HCT116 (cell line): Measurements from ENCODE around the gene ADCY2. TPM values are rescaled to one million over a fixed set of nuclear protein-coding genes. Genes with fewer than 3 reads are reported as not detected.

Experiments
- ATAC-seq: fragments of 200-7000 bp; cut with Tn5 transposase; 2 replicates; pipeline ENCODE4 v1.9.1; 2020; ENCODE audit warnings: mild to moderate bottlenecking, moderate library complexity
- BruUV-seq: library from RNA; stranded (reverse); fragments of 400-500 nt; replicated peaks from 2 replicates; lab custom pipeline; 2021; lab: Mats Ljungman, UMichigan
- CTCF ChIA-PET: fragments of 300-600 bp; sonication (Branson Sonifier 250); formaldehyde crosslinking; loops from one replicate; lab custom pipeline; 2021; ENCODE audit warnings: antibody characterized with exemption; lab: Charles Lee
- POLR2A ChIA-PET: fragments of 300-600, 350-600 bp; sonication (Branson Sonifier 250); formaldehyde crosslinking; loops from one replicate; lab custom pipeline; 2021; ENCODE audit warnings: antibody characterized with exemption; lab: Charles Lee
- RAD21 ChIA-PET, 2 experiments: fragments of 300-600 bp; sonication (Branson Sonifier 250); formaldehyde crosslinking; loops; one replicate each; lab custom pipeline; 2023; ENCODE audit warnings: low total read pairs in 2 of 2; ENCODE audit not compliant: uncharacterized antibody in 2 of 2, unreplicated experiment in 2 of 2, low non-redundant PET in 1 of 2; lab: Charles Lee
- DNase-seq: peaks from one replicate; pipeline ENCODE4 v3.0.0-alpha.2; 2010; ENCODE audit warnings: low read depth, low spot score
- H2AFZ ChIP-seq: fragments of 200-600 bp; shearing (Covaris generic), sonication (generic); 2 replicates; pipeline ENCODE4 v1.6.1; 2017; ENCODE audit warnings: low read depth, mixed run types, mixed read lengths, antibody characterized with exemption, low read length; ENCODE audit not compliant: poor library complexity, severe bottlenecking
- H3K27ac ChIP-seq: 2 replicates; pipeline ENCODE4 v1.5.1; 2012; ENCODE audit warnings: low read depth, low read length
- H3K27me3 ChIP-seq: fragments of 200-600 bp; sonication (generic); 2 replicates; pipeline ENCODE4 v1.6.1; 2016; ENCODE audit warnings: mixed run types, low read length, mixed read lengths; ENCODE audit not compliant: insufficient read depth
- H3K36me3 ChIP-seq, 2 experiments: fragments of 200-500 bp in 1 of 2; fragments of 200-600 bp in 1 of 2; sonication (Bioruptor generic) in 1 of 2; sonication (generic) in 1 of 2; 2 replicates each; pipeline versions ENCODE4 v1.5.1 to v1.6.1; 2014 to 2016; ENCODE audit warnings: low read length in 2 of 2, inconsistent platforms in 1 of 2, mixed read lengths in 1 of 2, mixed run types in 1 of 2; ENCODE audit not compliant: insufficient read depth in 2 of 2, control insufficient read depth in 1 of 2
- H3K4me1 ChIP-seq, 2 experiments: fragments of 200-600 bp in 1 of 2; sonication (generic) in 1 of 2; 2 replicates each; pipeline versions ENCODE4 v1.5.1 to v1.6.1; 2012 to 2017; ENCODE audit warnings: low read length in 2 of 2, inconsistent platforms in 1 of 2, mild to moderate bottlenecking in 1 of 2, mixed read lengths in 1 of 2, mixed run types in 1 of 2, moderate library complexity in 1 of 2; ENCODE audit not compliant: insufficient read depth in 2 of 2, control insufficient read depth in 1 of 2
- H3K4me2 ChIP-seq: fragments of 200-600 bp; sonication (generic); 2 replicates; pipeline ENCODE4 v1.6.1; 2017; ENCODE audit warnings: mixed run types, low read length, mixed read lengths
- H3K4me3 ChIP-seq, 2 experiments: fragments of 200-600 bp in 1 of 2; sonication (generic) in 1 of 2; replicated peaks in 1 of 2; 2 replicates each; pipeline ENCODE4 v1.5.1; 2011 to 2016; ENCODE audit warnings: low read length in 2 of 2, control low read depth in 1 of 2, low read depth in 1 of 2, mild to moderate bottlenecking in 1 of 2, mixed read lengths in 1 of 2, mixed run types in 1 of 2
- H3K79me2 ChIP-seq: fragments of 200-600 bp; sonication (generic); 2 replicates; pipeline ENCODE4 v1.6.1; 2017; ENCODE audit warnings: mild to moderate bottlenecking, mixed run types, low read length, moderate library complexity, mixed read lengths; ENCODE audit not compliant: insufficient read depth
- H3K9ac ChIP-seq: fragments of 200-600 bp; sonication (generic); 2 replicates; pipeline ENCODE4 v1.6.1; 2016; ENCODE audit warnings: low read length, mixed read lengths
- H3K9me2 ChIP-seq: fragments of 200-600 bp; sonication (generic), shearing (Covaris generic); 2 replicates; pipeline ENCODE4 v1.6.1; 2017; ENCODE audit warnings: mixed run types, mild to moderate bottlenecking, moderate library complexity; ENCODE audit not compliant: insufficient read depth
- H3K9me3 ChIP-seq, 2 experiments: fragments of 200-500 bp in 1 of 2; fragments of 200-600 bp in 1 of 2; sonication (Bioruptor generic) in 1 of 2; sonication (generic) in 1 of 2; 2 replicates each; pipeline ENCODE4 v1.6.1; 2014 to 2017; ENCODE audit warnings: low read length in 2 of 2, mixed read lengths in 2 of 2, inconsistent platforms in 1 of 2, low read depth in 1 of 2, mild to moderate bottlenecking in 1 of 2, mixed run types in 1 of 2, moderate library complexity in 1 of 2; ENCODE audit not compliant: control insufficient read depth in 1 of 2, insufficient read depth in 1 of 2
- H4K20me1 ChIP-seq: fragments of 200-600 bp; sonication (generic), shearing (Covaris generic); 2 replicates; pipeline ENCODE4 v1.6.1; 2017; ENCODE audit warnings: mixed run types, mild to moderate bottlenecking, moderate library complexity; ENCODE audit not compliant: insufficient read depth
- ATF3 ChIP-seq: IDR thresholded peaks from 2 replicates; pipeline ENCODE4 v1.6.1; 2012
- CBX3 ChIP-seq: IDR thresholded peaks from 2 replicates; pipeline ENCODE4 v1.6.1; 2012; ENCODE audit warnings: low read depth
- CEBPB ChIP-seq: IDR thresholded peaks from 2 replicates; pipeline ENCODE4 v1.6.1; 2012; ENCODE audit warnings: low read depth
- CTCF ChIP-seq, 3 experiments: fragments of 200-600 bp in 1 of 3; sonication (generic) in 1 of 3; IDR thresholded peaks in 2 of 3; conservative IDR thresholded peaks in 1 of 3; 2 replicates each; pipeline ENCODE4 v1.5.1; 2012 to 2017; ENCODE audit warnings: low read depth in 2 of 3, low read length in 2 of 3, antibody characterized with exemption in 1 of 3, borderline replicate concordance in 1 of 3, control low read depth in 1 of 3, mild to moderate bottlenecking in 1 of 3, mixed read lengths in 1 of 3, mixed run types in 1 of 3, moderate library complexity in 1 of 3; ENCODE audit not compliant: insufficient read depth in 1 of 3
- EZH2 ChIP-seq: fragments of 200-600 bp; sonication (generic); IDR thresholded peaks from 2 replicates; pipeline ENCODE4 v1.6.1; 2017; ENCODE audit warnings: antibody characterized with exemption, mixed run types
- EZH2phosphoT487 ChIP-seq: fragments of 200-600 bp; IDR thresholded peaks from 2 replicates; pipeline ENCODE4 v1.6.1; 2018; ENCODE audit warnings: antibody characterized with exemption, borderline replicate concordance
- FOSL1 ChIP-seq: IDR thresholded peaks from 2 replicates; pipeline ENCODE4 v1.6.1; 2012; ENCODE audit warnings: low read depth
- JUND ChIP-seq: IDR thresholded peaks from 2 replicates; pipeline ENCODE4 v1.6.1; 2012
- POLR2AphosphoS5 ChIP-seq: IDR thresholded peaks from 2 replicates; pipeline ENCODE4 v1.6.1; 2011; ENCODE audit warnings: mild to moderate bottlenecking, low read depth, low read length, moderate library complexity
- RAD21 ChIP-seq: IDR thresholded peaks from 2 replicates; pipeline ENCODE4 v1.6.1; 2012; ENCODE audit warnings: low read depth, mild to moderate bottlenecking
- REST ChIP-seq: IDR thresholded peaks from 2 replicates; pipeline ENCODE4 v1.6.1; 2012; ENCODE audit warnings: low read depth
- SIN3A ChIP-seq: IDR thresholded peaks from 2 replicates; pipeline ENCODE4 v1.6.1; 2012; ENCODE audit warnings: low read depth
- SP1 ChIP-seq: IDR thresholded peaks from 2 replicates; pipeline ENCODE4 v1.6.1; 2012; ENCODE audit warnings: low read depth
- SRF ChIP-seq: IDR thresholded peaks from 2 replicates; pipeline ENCODE4 v1.6.1; 2012; ENCODE audit warnings: low read depth
- TCF7L2 ChIP-seq: IDR thresholded peaks from 2 replicates; pipeline ENCODE4 v1.7.0; 2011; ENCODE audit warnings: borderline replicate concordance, inconsistent platforms; ENCODE audit not compliant: insufficient read depth, insufficient read length; ENCODE audit errors: extremely low read depth
- YY1 ChIP-seq: IDR thresholded peaks from 2 replicates; pipeline ENCODE4 v1.6.1; 2011; ENCODE audit warnings: low read length, low read depth, moderate library complexity, mild to moderate bottlenecking; ENCODE audit not compliant: insufficient replicate concordance; ENCODE audit errors: extremely low read depth
- ZBTB33 ChIP-seq: IDR thresholded peaks from 2 replicates; pipeline ENCODE4 v1.6.1; 2011; ENCODE audit warnings: mild to moderate bottlenecking, low read length, moderate library complexity; ENCODE audit not compliant: insufficient replicate concordance; ENCODE audit errors: extremely low read depth
- ZFX ChIP-seq: fragments of 450-650 bp; IDR thresholded peaks from 2 replicates; pipeline ENCODE4 v1.6.1; 2017
- ZNF274 ChIP-seq: fragments of 200-500 bp; sonication (Bioruptor generic); IDR thresholded peaks from 2 replicates; pipeline ENCODE4 v1.6.1; 2014; ENCODE audit warnings: mild to moderate bottlenecking, low read depth, low read length, inconsistent platforms
- intact Hi-C: fragments of 100-400 bp; cut with micrococcal nuclease; formaldehyde crosslinking; loops from 2 replicates; pipeline ENCODE4 v1.10.0; 2022
- total RNA-seq: library from RNA; stranded (reverse); gene quantifications from one replicate; pipeline ENCODE4 v1.2.1, GENCODE V29; 2021; ENCODE audit not compliant: unreplicated experiment

Gene ADCY2
- total RNA-seq, 1 experiment from 2014 or later = 0.15 TPM

- ATAC-seq (no peak), DNase-seq (no peak)
- no TSS peak for BruUV-seq
- RAD21 ChIA-PET = no interaction called here
- Histone ChIP-seq H3K9me2 (no peaks in the 10 kb centered on the region), H4K20me1 (no peaks in the 10 kb centered on the region), H3K4me3 (no peak overlapping the region), H2AFZ (no peak overlapping the region), H3K9ac (no peak overlapping the region), H3K36me3 (no peaks in the 10 kb centered on the region), H3K4me1 (no peaks in the 10 kb centered on the region), H3K79me2 (no peaks in the 10 kb centered on the region), H3K9me3 (peaks cover 5 to 23% of the 10 kb centered on the region in 2 experiments; a peak in 2 of 4 replicates)
- CTCF ChIA-PET = no interaction called here
- intact Hi-C loops = no loop called here
- POLR2A ChIA-PET = no interaction called here
- no peak for TF ChIP-seq ZFX
- no peak for TF ChIP-seq ATF3
- no peak for TF ChIP-seq YY1
- TF ChIP-seq ZBTB33 = no peak
- no peak for TF ChIP-seq RAD21
- TF ChIP-seq SRF = no peak
- TF ChIP-seq JUND = no peak
- no peak for TF ChIP-seq ZNF274
- TF ChIP-seq TCF7L2 = no peak
- no peak for TF ChIP-seq SIN3A
- no peak for TF ChIP-seq EZH2phosphoT487
- no peak for TF ChIP-seq SP1
- no peak for TF ChIP-seq CTCF (IDR thresholded peaks at IDR 0.05 in 2 of 3, conservative IDR thresholded peaks at IDR 0.05 in 1 of 3; ENCODE audit: borderline replicate concordance in 1 of 3, insufficient read depth in 1 of 3, low read depth in 2 of 3, low read length in 2 of 3)
- no peak for TF ChIP-seq CBX3
- no peak for TF ChIP-seq POLR2AphosphoS5
- no peak for TF ChIP-seq REST
- TF ChIP-seq FOSL1 = no peak
- TF ChIP-seq EZH2 = no peak
- TF ChIP-seq CEBPB = no peak
- TF ChIP-seq, all 23 proteins: peak for 0
- Histone ChIP-seq H3K27ac (no peak overlapping the region), H3K27me3 (no peaks in the 10 kb centered on the region), H3K4me2 (no peak overlapping the region)
These were observed 23.4 kb downstream of the ADCY2 start for GRCh38 chr5:7419367-7419766.
